ENCODE measurements around the gene ADORA1. TPM values are rescaled to one million over a fixed set of nuclear protein-coding genes. Genes with fewer than 3 reads are reported as not detected.

Gene ADORA1
- total RNA-seq, 2 donors from 2014 or later: 0.27 to 47.3 TPM

DNA sequence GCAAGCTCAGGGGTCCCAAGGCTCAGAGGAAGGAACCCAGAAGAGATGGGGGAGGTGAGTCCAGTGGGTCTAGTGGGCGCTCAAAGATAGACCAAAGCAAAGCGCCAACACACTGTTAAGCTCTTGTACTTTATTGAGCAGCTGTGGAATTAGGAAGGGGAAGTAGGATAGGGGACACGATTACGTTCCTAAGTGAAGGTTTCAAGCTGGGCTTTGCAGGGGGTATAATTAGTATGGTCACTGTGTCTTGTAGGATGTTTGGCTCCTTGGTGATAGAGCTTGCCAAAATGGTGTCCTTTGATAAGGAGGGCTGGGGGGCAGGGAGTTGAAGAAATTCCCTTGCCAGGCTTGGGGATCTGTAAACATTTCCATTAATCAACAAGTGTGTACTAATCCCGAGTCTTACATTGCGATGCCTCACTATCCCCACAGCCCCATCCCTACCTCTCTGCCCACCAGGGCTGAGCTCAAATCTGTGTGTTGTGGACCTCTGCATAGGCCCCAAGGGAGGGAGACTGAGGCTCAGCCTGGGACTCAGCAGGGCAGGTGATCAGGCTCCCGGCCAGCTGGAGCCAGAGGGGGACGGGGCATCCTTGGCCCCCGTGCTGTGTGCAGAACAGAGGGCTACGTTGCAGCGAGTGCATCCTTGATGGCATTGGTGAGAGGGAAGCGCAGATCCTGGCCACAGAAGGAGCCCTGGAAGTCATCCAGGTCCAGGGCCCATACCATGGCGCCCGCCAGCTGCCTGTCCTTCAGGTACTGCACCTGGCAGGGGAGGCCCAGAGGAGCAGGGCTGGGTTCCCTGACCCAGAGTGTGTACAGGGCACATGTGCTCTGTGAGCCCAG is 51.5 kb downstream of the ADORA1 start:
- Histone ChIP-seq H3K4me1 (replicated peaks) (no peaks in the 10 kb centered on the region), H3K9me3 (no peaks in the 10 kb centered on the region), H3K4me3 (no peak overlapping the region), H3K27me3 (replicated peaks; ENCODE audit: insufficient read depth) (no peaks in the 10 kb centered on the region), H3K36me3 (no peaks in the 10 kb centered on the region), H3K27ac (no peak overlapping the region)
- no peak for DNase-seq (ENCODE audit: low spot score)
- 94% methylated on average over 14 of the region's 14 CpGs for WGBS
- no peak for TF ChIP-seq POLR2A (IDR thresholded peaks at IDR 0.05)
- TF ChIP-seq, protein P1, sequence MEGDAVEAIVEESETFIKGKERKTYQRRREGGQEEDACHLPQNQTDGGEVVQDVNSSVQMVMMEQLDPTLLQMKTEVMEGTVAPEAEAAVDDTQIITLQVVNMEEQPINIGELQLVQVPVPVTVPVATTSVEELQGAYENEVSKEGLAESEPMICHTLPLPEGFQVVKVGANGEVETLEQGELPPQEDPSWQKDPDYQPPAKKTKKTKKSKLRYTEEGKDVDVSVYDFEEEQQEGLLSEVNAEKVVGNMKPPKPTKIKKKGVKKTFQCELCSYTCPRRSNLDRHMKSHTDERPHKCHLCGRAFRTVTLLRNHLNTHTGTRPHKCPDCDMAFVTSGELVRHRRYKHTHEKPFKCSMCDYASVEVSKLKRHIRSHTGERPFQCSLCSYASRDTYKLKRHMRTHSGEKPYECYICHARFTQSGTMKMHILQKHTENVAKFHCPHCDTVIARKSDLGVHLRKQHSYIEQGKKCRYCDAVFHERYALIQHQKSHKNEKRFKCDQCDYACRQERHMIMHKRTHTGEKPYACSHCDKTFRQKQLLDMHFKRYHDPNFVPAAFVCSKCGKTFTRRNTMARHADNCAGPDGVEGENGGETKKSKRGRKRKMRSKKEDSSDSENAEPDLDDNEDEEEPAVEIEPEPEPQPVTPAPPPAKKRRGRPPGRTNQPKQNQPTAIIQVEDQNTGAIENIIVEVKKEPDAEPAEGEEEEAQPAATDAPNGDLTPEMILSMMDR (IDR thresholded peaks at IDR 0.05): no peak
- no peak for TF ChIP-seq POLR2AphosphoS5 (IDR thresholded peaks at IDR 0.05)
- intact Hi-C loops (cut with DNase I): no loop called here

DNA sequence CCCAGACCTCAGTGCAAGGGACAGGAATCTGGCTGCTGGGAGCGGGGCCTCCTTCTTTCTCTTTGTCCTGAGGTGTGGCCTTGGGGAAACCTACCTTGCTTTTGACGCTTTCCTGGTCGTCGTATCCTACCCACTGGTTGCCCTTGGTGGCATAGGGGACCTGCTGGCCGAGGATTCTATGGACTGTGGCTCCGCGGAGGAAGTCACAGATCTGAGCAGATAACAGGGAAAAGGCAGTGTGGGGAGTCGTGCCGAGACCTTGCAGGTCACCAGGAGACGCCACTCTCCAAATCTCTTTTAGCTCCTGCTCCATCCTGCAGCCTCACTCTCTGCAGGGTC is 52.1 kb downstream of the ADORA1 start:
- no peaks in the 10 kb centered on the region for H3K4me1 ChIP-seq (replicated peaks)
- H3K4me3 ChIP-seq: no peak overlapping the region
- H3K27ac ChIP-seq: no peak overlapping the region
- 94% methylated on average over 10 of the region's 10 CpGs for WGBS
- TF ChIP-seq, protein P1 (IDR thresholded peaks at IDR 0.05): no peak
- TF ChIP-seq POLR2A (IDR thresholded peaks at IDR 0.05): no peak
- DNase-seq (ENCODE audit: low spot score): no peak
- intact Hi-C loops (cut with DNase I): no loop called here
- H3K36me3 ChIP-seq: no peaks in the 10 kb centered on the region
- H3K27me3 ChIP-seq (replicated peaks; ENCODE audit: insufficient read depth): no peaks in the 10 kb centered on the region
- H3K9me3 ChIP-seq: no peaks in the 10 kb centered on the region

DNA sequence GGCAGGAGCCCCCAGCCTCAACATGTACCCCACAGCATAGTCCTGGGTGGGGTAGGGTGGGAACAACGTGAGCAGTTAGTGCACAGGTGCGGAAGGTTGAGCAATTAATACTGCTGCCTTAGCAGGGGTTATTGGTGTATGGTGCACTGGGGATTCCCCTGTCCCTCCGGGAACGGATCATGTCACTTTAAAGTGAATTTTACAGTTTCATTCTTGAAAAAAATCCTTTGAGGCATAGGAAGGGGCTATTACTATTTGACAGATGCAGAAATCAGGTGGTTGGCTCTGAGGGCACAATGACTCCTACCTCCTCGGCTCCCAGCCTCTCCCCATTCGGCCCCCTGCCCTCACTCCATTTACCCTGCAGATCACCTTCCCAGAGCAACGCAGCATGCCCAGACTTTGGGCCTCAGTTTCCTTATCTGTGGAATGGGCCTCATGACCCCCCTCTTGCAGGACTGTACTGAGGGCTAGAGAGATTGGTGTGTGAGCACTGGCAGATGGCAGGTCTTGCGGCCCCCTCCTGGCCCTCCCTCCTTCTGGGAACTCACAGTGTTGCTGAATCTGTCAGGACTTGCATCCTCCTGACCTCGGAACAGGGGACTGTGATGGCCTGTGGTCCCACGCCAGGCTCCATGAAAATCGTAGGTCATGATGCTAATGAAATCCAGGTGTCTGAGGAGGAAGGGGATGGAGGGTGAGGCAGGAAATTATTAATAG is 53.2 kb downstream of the ADORA1 start:
- Histone ChIP-seq H3K4me1 (replicated peaks) (no peaks in the 10 kb centered on the region), H3K4me3 (no peak overlapping the region), H3K36me3 (no peaks in the 10 kb centered on the region), H3K27ac (no peak overlapping the region), H3K27me3 (replicated peaks; ENCODE audit: insufficient read depth) (no peaks in the 10 kb centered on the region), H3K9me3 (no peaks in the 10 kb centered on the region)
- intact Hi-C loops (cut with DNase I): no loop called here
- WGBS: 55% methylated on average over 11 of the region's 11 CpGs
- TF ChIP-seq POLR2AphosphoS5 (IDR thresholded peaks at IDR 0.05) (no peak), POLR2A (IDR thresholded peaks at IDR 0.05) (no peak)
- TF ChIP-seq, protein P1 (IDR thresholded peaks at IDR 0.05): no peak
- DNase-seq (ENCODE audit: low spot score): no peak

DNA sequence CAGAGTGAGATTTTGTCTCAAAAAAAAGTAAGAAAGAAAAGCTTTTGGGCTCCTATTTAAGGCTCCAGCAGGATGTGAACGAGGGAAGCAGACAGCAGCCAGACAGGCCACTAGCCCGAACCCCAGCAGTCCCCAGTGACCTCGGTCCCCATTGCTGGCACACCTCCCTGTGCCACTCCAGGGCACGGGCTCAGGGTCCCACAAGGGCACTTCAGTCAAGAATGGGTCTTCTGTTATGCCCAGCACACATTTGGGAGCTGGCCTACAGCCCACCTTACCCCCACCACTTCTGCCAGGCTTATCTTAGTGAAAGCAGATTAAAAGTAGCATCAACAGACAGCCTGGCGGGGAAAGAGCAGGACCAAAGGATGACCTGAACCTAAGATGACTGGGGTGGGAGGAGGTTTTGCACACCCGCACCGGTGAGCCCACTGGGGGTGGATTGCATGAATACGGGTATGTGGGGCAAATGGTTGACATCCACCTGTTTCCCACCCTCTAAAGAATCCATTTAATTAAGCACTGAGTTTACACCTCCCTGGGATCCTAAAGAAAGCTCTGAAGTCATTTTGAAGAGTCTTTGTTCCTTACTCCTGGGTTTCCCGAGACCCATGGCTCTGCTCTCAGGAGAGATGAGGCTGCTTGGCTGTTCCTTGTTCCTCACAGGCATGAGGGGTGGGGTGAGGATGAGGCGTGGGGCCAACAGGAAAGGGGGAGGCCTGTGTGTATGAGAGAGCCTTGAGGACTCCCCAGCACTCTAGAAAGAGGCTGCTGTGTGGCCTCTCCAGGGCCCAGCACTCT is 54.3 kb downstream of the ADORA1 start:
- TF ChIP-seq, protein P1 (IDR thresholded peaks at IDR 0.05): no peak
- no peak for TF ChIP-seq POLR2AphosphoS5 (IDR thresholded peaks at IDR 0.05)
- TF ChIP-seq POLR2A (IDR thresholded peaks at IDR 0.05): no peak

More for the DNA sequence above, 54.3 kb downstream of the ADORA1 start:
- Histone ChIP-seq H3K36me3 (no peaks in the 10 kb centered on the region), H3K9me3 (no peaks in the 10 kb centered on the region), H3K27me3 (replicated peaks; ENCODE audit: insufficient read depth) (no peaks in the 10 kb centered on the region), H3K27ac (no peak overlapping the region), H3K4me1 (replicated peaks) (no peaks in the 10 kb centered on the region), H3K4me3 (no peak overlapping the region)
- WGBS: 86% methylated on average over 10 of the region's 10 CpGs
- intact Hi-C loops (cut with DNase I): no loop called here
- no peak for DNase-seq (ENCODE audit: low spot score)

Measured in prostate gland (tissue), 2 donors.